Suppressor macrophage (primary cell): Measurements from ENCODE around the gene VEPH1.
A peak's percentile ranks its signal among the peaks of the same experiment; 100 is the strongest.
"Not testable (repeated sequence)": the region's sequence is repeated elsewhere in the genome, so short reads cannot be mapped to it uniquely, and the experiment has no call there.

Source experiments
- DNase-seq, 4 experiments: peaks; one replicate each; pipeline ENCODE4 v3.0.0-alpha.2; 2020 to 2022

The VEPH1 gene

GRCh38 chr3:157347577-157348303 lies 155.5 kb downstream of the VEPH1 start:
- no peak for DNase-seq

GRCh38 chr3:157336252-157337009 lies 166.8 kb downstream of the VEPH1 start:
- DNase-seq: no peak

DNA sequence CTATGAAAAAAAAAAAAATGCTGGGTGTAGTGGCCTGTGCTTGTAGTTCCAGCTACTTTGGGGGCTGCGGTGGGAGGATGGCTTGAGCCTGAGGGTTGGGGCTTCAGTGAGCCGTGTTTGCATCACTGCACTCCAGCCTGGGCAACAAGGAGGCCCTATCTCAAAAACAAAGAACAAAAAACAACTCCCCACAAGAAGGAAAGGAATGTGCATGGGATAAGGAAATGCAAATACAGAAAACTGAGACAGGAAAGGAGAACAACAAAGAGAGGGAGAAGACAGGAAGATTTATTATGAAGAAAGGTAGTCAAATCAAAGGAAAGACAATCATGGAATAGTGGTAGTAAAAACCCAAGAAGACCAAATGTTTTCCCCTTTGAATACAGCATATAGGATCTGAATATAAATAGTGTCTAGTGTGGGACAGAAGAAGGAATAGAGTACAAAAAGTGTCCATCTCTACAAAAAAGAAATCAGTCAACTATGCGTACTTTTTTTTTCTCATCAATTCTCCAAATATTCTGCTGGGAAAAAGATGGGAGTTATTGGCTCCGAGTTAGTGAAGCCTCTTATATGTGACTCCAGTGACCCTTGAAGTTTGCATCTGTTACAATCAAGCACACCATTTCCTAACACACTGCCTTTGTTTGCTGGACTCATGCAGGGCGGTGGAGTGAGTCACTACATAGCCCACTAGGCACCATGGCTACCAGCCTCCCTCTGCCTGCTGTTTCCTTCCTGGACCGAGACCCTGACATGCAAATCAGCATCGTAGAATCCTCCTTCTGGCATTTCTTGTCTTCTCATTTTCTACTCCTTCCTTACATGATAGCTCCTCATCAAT lies 167.8 kb downstream of the VEPH1 start:
- no peak for DNase-seq

- no peak for DNase-seq
Measured at GRCh38 chr3:157333551-157333991, 169.6 kb downstream of the VEPH1 start.

DNA sequence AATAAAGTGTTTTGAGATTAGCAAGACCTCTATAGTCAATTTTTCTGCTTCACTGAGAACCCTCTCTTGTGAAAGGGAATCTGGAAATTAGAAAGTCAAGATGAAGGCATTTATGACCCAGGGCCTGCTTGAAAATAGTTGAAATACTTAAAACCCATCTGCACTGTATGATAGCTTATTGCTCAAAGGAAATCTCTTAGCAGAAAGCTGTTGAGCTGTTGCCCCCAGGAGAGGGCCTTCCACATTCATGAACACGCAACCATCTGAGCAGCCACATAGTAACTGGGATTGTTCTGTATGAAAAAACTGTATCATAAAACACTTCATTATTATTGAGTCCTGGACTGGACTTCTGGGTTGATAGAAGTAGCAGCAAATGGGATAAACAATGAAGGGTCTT lies 173.0 kb downstream of the VEPH1 start:
- no peak for DNase-seq

DNA sequence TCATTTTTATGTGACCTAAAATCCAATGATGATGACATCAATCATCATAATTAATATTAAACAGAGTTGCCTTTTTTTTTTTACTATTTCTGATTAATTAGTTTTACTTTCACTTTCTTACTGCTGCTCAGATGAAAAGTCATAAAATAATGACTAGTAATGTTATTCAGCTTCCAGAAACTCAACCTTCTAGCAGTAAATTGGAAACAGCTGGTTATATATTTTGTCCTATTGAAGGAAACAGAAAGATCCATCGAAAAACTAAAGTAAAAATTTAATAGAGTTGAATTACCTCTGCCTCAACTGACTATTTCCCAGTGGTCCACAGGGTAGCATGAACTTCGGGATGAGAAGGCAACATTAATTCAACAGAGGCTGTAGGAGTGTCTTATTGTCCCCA lies 173.7 kb downstream of the VEPH1 start:
- no peak for DNase-seq

DNA sequence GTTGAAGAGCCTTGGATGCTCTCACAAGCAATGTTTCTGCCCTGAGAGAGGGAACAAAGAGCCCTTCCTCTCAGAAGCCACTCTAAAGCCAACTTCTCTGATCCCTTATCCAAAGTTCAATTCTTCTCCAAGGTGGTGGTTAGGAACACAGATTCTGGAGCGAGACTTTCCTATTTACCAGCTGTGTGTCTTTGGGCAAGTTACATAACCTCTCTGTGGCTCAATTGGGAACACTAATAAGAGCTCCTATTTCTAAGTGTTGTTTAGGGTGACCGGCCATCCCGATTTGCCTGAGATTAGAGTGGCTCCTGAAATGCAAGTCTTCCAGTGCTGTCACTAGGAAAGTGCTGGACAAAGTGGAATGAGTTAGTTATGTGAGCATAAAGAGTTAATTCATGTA lies 175.4 kb downstream of the VEPH1 start:
- DNase-seq: no peak

- DNase-seq: no peak
Measured at GRCh38 chr3:157327018-157327417, 176.2 kb downstream of the VEPH1 start.

DNA sequence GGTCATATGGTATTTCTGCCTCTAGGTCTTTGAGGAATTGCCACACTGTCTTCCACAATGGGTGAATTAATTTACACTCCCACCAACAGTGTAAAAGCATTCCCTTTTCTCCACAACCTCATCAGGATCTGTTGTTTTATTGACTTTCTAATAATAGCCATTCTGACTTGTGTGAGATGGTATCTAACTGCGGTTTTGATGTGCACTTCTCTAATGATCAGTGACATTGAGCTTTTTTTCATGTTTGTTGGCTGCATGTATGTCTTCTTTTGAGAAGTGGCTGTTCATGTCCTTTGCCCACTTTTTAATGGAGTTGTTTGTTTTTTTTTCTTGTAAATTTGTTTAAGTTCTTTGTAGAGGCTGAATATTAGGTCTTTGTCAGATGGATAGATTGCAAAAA lies 178.3 kb downstream of the VEPH1 start:
- DNase-seq: not testable (repeated sequence)

DNA sequence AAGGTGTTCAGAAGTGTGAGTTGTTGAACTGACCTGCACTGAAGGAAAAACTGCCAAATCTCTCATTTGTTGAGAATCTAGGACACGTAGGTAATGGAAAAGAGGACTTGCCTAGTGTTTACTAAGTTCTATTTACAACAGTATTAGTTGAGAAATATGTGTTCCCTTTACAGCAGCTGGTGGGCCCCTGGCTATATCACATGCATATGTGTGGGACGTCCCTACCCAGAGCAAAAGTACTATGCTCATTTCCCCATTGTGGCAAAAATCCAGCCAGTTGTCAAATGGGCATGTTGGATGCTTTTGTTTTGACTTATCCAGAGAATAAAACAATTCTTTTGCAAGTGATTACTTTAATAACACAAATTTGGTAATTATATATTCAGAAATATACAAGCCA lies 179.9 kb downstream of the VEPH1 start:
- DNase-seq: peak in 2 of 4 experiments; percentile 57 to 64

- DNase-seq: no peak
Measured at GRCh38 chr3:157319672-157320071, 183.5 kb downstream of the VEPH1 start.

- DNase-seq: no peak
Measured at GRCh38 chr3:157318639-157319288, 184.5 kb downstream of the VEPH1 start.

- DNase-seq: no peak
Measured at GRCh38 chr3:157317895-157318294, 185.3 kb downstream of the VEPH1 start.

GRCh38 chr3:157313186-157313585 lies 190.0 kb downstream of the VEPH1 start:
- no peak for DNase-seq

GRCh38 chr3:157312376-157312745 lies 190.9 kb downstream of the VEPH1 start:
- DNase-seq: no peak

GRCh38 chr3:157311633-157312375 lies 191.4 kb downstream of the VEPH1 start:
- no peak for DNase-seq

DNA sequence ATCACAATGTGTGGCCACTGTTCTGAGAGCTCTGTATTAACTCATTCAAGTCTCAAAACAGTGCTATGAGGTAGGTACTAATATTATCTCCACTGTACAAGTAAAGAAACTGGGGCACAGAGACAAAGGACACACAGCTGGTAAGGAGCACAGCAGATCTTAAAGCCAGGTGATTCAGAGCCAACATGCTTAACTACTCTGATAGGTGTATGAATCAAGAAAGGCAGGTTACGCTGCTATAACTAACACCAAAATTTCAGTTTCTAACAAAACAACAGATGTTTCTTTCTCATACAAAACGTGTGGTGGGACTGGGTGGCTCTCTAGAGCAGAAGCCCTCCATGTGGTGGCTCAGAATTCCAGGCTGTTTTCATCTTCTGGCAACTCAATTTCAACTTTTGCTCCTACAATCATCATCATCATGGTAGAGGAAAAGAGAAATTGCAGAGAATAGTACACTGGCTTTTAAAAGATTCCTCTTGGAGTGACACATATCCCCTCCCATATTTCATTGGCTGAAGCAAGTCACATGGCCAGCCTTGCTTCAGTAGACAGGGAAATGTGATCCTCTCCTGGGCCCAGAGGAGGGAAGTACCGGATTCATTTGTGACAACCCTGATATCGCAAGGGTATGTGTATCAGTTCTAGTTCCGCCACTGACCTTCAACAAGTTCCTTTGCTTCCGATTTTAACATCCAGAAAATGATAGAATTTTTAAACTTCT lies 192.7 kb downstream of the VEPH1 start:
- DNase-seq: no peak

DNA sequence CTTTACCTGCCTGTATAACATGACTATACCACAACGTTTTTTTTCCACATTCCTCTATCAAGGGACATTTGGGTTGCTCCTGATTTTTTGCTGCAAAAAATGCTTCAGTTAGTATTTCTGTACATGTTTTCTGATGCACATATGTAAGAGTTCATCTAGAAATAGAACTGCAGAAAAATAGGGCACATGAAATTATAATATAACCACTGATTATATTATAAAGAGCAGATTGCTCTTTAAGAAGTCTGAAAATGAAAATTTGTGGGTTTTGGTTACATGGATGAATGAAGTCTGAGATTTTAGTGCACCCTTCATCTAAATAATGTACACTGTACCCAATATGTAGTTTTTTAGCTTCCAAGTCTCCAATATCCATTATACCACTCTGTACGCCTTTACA lies 196.7 kb downstream of the VEPH1 start:
- DNase-seq: no peak

- DNase-seq: no peak
Measured at GRCh38 chr3:157305392-157305791, 197.8 kb downstream of the VEPH1 start.

DNA sequence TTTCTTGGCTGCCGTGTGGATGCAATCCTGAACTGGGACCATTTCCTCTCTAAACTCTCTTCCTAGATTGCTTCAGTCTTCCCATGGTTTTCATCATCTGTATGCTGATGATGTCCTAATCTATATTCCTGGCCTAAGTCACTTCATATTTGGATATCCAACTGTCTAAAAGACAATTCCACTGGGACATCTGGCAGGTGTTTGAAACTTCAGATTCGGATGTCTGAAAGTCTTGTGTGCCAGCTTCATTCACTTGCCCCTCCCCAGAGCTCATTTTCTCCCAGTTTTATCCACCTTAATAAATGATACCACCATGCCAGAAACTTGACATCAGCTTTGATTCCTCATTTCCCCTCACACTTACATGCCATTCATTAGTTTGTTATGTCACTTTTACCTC lies 201.5 kb downstream of the VEPH1 start:
- no peak for DNase-seq

GRCh38 chr3:157300981-157301663 lies 202.1 kb downstream of the VEPH1 start:
- no peak for DNase-seq
